Measurements from ENCODE around the gene HOXA3.

HOXA3 gene

DNA sequence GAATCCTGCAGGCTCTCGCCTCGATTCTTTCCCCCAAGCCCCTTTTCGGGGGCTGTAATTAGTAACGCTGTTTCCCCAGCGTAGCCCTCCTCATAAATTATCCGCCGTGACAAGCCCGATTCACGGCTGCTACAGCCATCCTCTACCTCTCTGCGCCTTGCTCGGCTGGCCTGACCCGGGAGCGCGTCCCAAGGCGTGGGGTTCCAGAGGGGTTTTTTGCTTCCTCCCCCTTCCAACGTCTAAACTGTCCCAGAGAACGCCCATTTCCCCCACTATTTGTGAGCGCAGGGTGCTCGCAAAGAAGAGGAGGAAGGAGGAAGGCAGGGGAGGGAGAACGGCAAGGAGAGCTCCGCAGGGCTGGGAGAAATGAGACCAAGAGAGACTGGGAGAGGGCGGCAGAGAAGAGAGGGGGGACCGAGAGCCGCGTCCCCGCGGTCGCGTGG lies 9.8 kb downstream of the HOXA3 start:
- DNase-seq, result no peak

DNA sequence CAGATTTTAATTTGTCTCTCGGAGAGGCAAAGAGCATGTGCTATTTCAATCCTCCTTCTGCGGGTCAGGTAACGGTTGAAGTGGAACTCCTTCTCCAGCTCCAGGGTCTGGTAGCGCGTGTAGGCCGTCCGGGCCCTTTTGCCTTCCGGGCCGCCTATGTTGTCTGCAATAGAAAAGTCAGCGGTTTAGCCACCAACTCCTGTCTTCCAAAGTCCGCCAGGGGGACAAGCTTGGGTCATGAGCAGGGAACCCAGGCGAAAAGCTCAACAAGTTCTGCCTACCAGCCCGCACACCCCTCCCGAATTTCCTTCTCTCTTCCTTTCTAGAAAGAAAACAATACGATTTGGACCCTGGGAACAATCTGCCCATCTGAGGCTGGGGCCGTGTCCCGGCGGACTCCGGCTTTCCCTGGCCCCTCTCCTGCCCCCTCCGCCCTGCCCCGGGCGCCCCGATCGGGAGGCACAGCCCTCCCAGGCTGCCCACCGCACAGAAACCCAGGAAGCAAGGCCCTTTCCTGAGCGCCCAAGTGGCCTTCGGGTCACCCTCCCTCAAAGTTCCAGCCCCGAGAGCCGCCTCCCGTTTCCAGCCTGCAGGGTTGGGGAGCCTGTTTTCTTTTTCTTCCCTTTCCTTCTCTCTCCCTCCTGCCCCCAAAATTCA lies 10.3 kb downstream of the HOXA3 start:
- no peak for DNase-seq

DNA sequence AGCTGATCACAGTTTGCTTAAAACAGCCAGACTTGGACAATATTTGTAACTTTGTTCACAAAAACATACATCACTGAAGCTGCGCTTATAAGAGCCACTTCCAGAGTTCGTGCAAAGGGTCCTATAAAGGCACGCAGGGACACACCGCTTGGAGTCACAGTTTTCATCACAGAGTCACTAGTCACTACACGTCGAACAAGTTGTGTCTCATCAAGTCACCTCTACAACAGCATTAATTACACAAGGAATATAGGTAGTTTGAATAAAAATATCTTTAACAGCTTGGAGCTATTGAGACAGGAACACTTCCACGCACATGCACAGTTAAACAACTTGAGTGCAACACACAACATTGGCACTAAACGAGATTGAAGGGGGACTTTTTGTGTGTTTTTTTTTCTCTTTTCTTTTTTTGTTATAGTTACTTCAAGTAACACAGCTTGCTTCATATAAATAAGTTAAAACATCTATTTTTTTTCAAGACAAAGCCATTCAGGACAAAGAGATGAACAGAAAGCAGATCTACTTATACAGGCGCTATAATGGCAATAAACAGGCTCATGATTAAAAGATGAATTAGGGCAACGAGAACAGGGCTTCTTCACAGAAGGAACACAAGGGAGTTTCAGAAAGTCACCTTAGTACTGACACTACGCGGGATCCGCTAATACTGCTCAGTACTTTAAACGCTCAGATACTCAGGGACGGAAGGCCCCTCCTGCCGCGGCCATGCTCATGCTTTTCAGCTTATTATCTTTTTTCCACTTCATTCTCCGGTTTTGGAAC lies 11.1 kb downstream of the HOXA3 start:
- no peak for DNase-seq

DNA sequence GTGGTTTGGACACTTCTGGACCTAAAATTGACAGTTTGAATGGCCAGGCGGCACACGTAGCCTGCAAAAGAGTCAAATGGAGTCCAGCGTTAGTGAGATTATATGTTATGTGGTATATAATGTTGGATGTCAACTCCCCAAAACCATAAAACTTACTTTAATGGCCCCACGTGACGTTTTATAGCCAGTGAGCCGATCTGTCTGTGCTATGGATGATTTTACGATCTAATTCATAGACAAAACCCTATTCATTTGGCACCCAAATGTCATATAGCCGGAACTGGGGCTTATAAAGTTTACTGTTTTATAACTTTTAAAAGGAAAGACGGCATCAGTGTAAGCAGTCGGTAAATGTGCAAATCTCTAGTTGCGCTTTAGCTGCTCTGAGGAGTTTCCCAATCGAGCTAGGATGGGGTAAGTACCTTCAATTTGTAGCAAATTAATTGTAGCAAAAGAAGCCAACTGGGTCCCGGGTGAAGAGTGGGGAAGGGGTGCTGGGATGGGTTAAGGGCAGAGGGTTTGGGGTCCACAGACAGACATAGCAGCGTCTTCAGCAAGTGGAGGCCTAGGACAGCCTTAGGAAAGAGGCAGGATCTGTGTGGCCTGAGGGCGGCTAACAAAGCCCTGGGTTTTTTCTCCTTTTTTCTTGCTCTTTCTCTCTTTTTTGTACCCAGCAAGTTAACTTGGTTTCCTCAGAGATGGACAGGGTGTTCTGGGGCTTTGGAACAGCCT lies 12.1 kb downstream of the HOXA3 start:
- DNase-seq, result no peak

DNA sequence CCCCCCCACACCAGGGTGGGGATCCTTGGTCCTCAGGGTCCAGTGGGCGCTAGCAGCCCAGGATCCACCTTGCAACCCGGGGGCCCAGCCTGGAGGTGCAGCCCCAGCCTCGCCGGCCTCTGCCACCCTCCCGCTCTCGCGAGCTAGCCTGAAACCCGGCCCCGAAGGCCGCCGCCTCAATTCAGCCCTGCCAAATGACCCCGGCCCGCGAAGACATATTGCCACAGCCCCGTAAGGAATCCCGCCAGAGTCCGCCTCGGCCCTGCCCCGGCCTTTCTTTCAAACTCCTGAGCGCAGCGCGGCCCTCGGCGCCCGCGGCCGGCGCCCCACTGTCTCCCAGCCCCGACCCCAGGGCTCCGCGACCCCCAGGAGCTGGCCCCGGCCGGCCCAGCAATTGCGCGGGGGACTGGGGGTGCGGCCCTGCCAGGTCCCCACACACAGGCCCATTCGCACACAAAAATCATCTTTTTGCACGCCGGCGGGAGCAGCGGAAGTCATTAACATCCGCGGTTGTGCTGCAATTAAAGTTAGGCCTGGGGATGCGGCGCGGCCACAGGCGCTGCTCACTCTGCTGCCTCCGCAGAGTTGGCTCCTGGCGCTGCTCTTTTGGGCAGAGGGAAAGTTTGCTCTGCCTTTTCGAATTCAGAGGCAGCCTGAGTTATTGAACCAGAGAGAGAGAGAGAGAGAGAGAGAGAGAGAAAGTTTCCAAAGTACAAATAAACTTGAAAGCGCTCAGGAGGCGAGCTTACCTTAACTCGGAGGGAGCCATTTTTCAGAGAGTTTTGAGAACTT lies 12.9 kb downstream of the HOXA3 start:
- no peak for DNase-seq

DNA sequence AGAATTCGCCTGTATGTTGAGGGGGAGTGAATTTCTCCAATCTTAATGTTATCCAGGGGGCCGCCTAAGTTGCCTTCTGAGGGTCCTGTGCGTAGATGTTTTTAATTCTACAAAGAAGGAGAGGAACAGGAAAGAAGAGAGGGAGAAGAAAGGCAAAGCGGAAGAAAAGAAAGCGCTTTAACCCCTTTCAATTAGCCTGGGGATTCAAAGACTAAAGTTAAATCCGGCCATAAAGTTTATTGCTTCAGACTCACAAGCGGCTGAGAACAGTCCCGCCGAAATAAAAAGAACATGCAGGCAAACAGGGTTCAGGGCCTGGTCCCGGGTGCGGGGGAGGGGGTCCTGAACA lies 13.4 kb downstream of the HOXA3 start:
- DNase-seq, result no peak

DNA sequence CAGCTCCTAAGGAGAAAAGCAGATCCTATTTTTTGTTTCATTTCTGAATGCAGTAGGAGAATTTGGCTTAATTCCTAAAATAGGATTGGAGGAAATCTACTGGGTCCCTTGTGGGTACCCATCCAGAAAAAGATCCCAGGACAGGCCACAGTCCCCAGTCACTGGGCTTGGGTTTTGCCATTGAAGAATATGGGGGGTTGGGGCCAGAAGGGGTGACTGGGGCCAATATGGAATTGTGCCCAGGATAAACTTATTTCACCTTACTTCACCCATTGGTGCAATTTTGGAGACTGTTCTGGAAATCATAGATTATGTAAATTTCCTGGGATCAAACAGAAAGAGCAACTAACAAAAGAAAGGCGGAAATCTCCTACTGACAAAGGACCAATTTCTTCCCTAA lies 13.9 kb downstream of the HOXA3 start:
- DNase-seq, result no peak

DNA sequence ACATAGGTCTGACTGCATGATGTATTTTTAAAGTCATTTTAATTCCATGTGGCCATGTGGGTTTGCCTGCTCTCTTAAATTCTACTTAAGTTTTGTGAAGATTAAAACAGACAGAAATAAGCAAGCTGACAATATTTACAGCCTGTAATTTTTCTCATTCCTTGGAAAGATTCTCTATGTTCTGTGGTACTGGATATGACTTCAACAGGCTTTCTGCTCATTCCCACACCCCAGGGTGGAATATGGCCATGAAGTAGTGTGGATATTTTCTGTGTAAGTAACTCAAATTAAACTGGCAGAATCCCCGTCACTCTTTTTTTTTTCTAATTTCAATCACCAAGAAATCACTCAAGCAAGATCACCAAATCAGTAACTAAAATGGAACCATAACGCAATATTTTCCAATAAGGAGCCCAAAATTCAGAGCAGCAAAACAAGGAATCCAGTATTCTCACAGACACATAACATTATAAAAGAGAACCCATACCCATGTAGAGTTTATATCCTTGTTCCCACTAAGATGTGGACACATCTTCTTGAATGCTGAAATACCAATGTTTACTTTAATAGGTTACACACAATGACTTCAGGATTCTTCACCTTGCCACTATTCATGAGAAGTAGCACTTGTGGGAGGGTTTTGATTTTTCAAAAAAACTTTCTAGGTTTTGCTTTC lies 14.6 kb downstream of the HOXA3 start:
- DNase-seq, result no peak

DNA sequence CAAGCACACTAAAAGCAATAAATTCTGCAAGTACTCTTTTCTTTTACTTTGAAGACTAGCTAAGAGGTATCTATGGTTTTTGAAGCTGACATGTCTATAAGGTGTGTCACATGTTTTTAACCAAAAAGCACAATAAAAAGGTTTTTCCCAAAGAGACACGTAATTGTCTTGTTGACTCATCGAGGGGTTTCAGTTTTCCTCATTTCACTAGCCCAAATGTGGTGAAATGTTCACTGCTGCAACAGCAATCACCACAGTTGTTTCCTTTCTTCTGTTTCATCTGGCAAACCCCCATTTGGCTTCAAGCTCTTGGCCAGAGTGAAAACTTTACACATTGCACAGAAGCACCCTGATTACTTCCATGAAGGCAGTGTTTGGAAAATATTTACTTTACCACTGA lies 18.0 kb downstream of the HOXA3 start:
- peak; percentile 91 for DNase-seq

DNA sequence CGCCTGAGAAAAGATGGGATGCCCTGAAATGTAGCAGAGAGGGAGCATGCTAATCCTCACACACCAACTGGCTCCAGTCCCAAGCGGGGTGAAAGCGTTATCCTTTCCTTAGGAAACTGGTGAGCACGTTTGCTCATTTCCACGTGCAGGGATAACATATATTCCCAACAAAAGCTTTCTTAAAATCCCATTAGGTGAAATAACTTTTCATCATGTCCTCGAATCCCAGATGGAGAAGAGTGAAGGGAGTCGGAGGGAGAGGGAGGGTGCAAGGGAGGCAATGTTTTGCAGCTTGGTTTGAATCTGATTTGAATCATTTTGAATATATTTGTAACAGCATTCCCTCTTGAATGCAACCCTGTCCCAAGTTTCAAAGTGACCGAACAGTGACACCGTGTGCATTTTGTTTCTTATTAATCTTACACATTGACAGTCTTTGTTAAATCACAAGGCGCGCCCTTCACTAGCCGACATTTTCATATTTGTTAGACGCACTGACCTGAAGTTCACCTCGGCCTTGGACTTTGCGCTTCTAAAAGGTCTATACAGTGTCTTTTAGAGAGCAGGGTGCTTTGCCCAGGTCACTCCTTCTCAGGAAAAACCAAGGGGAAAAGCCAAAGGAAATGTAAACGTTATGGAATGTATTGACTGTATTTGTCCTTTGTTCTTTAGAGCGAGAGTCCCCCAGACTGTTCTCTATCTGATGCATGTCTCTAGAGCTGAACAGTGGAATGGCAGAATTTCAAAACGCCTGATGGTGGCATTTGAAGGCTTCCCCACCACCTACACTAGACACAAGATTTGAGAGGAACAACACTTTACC lies 18.8 kb downstream of the HOXA3 start:
- no peak for DNase-seq

DNA sequence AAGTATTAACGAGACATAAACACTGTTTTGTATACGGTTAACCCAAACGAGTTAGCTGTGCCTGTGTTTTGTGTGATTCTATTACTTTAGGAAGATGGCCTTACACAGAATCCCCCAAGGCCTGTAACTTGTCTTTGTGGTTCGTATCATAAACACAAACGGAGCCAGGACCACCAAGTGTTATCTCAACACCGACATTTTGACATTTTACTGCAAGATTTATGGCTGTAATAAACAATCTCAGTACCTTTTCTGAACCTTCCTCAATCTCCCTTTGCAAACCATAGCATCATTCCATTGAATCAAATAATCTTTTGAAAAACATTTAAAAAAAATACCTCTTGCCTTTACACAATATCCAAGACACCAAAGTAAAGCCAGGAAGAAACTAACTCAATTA lies 19.4 kb downstream of the HOXA3 start:
- DNase-seq, result no peak

DNA sequence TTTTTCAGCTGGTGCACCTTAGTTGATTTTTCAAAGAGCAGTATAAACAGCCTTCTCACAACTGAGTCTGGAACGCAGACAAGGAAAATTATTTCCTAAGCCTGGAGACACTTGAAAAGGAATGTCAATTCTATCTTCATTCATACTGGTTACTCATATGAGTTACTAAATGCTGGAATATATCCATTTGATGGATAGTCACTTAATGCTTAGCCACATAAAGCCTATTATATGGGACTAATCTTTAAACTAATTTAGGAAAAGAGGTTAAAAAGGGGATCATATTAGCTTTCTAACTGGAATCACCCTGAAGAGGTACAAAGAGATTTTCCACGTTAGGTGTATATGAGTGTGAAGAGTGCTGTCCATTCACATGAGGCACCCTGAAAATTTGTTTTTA lies 20.2 kb downstream of the HOXA3 start:
- no peak for DNase-seq

DNA sequence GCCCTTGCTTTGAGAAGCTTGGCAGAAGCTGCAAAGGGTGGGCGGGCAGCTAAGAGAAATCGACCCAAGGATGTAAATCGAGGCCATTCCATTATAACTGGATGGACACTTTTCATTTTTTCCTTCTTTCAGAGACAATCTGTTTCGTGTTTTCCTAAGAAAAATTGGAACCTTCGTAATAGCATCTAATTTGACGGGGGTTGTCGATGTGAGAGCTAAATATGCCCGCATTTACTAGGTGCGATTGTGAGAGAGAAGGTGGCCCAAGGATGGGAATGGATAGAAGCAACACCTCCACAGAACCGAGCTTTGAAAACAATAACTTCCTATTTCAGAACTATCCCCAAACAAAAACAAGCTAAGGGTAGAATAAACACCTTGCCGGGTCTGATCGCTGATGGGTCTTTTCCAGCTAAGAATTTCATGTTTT lies 21.0 kb downstream of the HOXA3 start:
- no peak for DNase-seq

DNA sequence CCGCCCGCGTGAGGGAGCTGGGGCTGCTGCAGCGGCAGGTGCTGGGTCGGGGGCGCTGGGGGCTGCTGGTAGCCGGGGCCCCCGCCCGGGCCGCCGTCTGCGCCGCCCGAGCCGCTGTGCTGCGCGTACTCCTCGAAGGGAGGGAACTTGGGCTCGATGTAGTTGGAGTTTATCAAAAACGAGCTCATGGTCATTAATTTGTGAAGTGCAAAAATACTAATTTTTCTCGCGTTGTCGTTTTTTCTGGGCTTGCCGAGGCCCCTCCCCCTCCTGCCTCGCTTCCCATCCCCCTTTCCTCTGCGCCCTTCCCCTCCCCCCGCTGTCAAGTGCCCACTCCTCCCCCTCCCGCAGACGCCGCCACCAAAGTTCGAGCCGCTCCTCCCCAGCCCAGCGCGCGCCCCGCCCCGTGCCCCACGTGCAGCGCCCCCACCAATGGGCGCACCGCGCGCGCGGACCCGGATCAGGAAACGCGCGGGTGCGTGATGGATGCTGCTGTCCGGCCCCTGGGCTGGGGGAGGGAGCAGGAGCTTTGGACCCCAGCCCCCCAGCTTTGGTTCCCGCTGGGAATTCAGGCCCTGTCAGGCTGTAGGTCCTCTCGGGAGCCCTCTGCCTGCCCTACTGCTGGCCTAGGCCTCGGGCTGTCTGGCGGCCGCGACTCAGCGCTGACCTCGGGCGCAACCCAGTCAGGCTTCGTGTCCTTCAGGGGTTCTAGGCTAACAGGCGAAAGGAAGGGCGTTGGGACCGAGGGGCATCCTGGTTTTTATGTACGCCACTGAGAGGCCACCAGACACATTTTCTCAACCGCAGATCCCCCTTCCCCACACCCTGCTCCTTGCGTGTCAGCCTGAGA lies 21.6 kb downstream of the HOXA3 start, which contains the start of gene HOXA4:
TSS of gene HOXA4 (minus strand) at position 218 of the 850 bp plus-strand sequence. CDS start at position 194, 24 bp downstream.
- peak; percentile 91 for DNase-seq

DNA sequence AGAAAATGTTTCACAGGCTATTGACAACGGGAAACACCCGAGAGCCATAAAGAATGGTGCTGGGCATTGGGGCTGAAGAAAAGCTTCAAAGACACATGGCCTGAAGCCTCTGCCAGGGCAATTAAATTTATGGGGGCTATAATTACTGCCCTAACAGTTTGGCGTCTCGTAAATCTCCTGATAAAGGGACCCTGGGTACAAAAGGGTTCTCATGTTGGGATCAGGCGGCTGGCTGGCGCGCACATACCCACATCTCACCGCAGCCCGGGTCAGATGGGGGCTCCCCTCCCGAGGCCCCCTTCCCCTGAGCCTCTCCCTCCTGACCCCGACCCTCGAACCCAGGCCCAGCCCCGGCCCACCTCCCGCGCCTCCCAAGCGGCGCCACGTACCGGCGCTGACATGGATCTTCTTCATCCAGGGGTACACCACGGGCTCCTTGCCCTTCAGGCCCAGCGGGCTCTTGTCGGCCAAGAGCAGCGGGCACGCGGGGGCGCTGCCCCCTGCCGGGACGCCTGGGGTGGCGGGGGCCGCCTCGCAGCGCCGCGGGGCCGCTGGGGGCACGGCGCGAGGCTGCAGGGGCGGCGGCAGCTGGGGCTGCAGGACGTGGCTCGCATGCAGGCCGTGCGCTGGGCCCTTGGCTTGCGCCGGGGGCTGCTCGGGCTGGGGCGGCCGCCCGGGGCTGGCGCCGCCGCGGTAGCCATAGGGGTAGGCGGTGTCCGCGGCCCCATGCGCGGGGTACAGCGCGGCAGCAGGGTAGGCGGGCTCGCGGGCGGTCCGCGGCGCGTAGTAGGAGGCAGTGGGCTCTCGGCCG lies 22.4 kb downstream of the HOXA3 start:
- DNase-seq, result no peak

DNA sequence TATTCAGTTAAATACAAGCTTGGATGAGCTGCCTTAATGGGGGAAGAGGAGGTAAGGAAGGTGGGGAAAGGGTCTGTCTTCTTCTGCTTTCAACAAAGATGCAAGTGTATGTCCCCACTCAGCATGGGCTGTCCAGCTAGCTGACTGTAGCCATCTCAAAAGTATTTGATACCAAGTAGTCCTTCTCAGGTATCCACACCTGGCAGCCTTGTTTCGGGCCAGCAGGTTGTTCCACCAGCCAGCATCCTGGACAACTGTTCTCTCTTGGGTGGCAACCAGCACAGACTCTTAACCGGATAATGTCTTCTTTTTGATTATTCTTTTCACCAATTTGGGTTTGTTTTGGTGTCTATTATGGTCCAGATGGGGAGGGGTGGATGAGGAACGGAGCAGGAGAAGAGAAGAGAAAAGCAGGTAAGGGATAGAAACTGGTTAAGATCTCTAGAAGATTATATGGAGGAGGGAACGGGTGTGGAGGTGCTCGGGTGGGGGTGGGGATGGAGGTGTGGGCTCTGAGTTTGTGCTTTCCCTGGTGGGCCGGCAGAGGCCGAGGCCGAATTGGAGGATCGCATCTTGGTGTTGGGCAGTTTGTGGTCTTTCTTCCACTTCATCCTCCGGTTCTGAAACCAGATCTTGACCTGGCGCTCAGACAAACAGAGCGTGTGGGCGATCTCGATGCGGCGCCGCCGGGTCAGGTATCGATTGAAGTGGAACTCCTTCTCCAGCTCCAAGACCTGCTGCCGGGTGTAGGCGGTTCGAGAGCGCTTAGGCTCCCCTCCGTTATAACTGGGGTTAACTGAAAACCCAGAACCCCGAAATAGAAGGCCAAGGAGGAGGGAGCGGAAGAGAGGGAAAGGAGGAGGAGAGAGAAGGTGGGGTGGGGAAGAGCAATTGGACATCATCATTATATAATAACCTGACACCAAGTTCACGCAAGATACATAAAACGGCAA lies 23.3 kb downstream of the HOXA3 start:
- DNase-seq, result no peak

DNA sequence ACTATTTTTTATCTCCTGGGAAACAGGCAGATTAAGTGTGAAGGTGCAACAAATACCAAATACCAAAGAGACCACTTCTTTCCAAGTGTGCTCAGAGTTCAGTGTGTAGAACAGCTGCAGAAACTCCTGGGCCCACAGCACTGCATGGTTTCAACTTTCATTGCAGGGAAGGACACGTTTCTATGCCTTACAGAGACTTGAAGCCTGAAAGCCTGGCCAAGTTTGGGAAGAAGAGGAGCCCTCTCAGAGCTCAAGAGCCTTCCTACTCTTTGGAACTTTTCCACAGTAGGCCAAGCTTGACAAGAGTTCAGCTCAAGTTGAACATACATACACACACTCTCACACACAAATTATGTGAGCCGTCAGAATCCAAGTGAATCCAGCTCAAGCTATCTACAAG lies 24.3 kb downstream of the HOXA3 start:
- DNase-seq, result no peak

DNA sequence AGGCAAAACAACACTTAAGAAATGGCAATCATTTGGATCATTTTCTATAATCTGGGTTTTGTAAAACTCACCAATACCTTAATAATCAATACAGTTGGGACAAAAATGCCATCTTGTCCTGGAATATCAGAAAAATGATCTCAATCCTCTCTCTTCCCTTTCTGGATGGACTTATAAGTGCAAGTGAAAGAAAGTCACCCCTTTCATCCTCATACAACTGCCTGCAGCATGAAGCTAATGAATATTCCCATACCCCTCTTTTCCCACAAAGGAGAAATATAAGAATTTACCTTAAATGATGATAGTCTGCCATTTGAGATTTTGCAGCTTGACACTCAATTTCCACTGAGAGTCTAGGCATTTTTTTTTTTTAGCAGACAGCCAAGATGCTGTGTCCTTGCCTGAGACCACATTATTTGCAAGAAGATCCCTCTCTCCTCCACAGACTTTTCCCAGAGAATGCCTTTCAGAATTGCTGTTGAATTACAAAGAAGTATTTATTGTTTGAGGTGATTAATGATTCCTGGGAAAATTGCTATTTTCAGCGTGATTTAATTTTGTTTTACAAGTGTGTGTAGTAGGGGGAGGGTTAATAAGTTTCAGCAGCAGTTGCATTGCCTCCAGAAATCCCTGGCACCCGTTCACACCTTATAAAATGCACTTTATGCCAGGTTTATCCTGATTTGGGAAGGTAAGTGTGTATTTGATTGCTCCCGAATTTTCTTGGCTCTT lies 25.6 kb downstream of the HOXA3 start:
- DNase-seq, result no peak
